ENCODE measurements around the gene ABCC1.

DNA sequence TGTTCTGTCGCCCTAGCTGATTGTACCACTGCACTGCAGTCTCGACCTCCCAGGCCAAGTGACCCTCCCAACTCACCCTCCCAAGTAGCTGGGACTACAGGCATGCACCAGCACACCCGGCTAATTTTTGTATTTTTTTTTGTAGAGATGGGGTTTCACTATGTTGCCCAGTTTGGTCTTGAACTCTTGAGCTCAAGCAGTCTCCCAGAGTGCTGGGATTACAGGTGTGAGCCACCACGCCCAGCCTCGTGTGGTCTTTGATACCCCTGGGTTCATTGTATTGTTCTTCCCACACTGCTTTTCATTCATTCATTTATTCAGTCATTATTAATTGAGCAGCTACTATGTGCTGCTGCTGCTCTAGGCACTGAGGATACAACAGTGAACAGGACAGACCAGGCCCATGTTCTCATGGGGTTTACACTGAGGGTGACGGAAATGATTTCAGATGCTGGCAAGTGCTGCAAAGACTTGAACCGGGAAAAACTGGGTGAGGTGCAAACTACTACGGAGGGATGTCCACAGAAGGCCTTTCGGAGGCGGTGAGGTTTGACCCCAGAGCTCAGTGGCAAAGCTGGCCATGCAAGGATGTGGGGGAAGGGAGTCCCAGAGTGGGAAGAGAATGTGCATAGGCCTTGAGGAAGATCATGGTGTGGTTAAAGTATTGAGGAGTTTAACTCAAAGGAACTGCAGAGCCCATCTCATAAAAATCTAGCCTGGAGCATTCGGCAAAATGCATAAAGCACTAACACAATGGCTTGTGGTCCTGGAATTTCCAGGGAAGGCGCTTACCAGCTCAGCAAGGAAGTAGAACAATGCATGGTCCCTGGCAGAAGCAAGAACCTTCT lies 10.9 kb downstream of the ABCC1 start:
- TF ChIP-seq CTCF (IDR thresholded peaks at IDR 0.05): no peak
- no peak for TF ChIP-seq POLR2A (IDR thresholded peaks at IDR 0.05)

All from Peyer's patch (tissue), 4 donors.